OCI-LY3 (cell line): ENCODE results near the gene TAF1D.

Source experiments
- EZH2phosphoT487 ChIP-seq: fragments of 200-600 bp; shearing (Covaris generic); IDR thresholded peaks from 2 replicates; pipeline ENCODE4 v1.6.1; 2018; ENCODE audit warnings: antibody characterized with exemption, mixed run types, low read depth
- TF ChIP-seq, protein P1 (sequence below): fragments of 200-600, 300-600 bp; sonication (generic); IDR thresholded peaks from 2 replicates; pipeline ENCODE4 v1.5.1; 2014; ENCODE audit warnings: antibody characterized with exemption, low read length, low read depth

DNA sequence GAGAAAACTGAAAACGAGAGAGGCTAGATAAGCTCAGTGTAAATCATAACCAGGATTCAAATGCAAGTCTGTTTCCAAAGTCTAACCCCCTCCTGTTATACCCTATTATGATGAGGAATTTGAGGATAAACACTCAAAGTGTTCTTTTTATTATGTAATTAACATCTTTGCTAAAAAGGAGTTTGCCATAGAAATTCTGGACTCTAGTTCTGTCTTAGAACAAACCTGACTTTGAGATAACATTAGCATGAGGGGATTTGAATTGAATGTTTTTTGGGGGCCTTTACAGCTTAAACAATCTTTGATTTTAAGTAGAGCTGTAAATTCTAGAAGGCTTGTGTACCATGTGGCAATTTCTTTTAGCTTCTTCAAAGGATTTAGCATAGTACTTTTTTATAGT, 9.7 kb upstream of the TAF1D start:
- TF ChIP-seq, protein P1, sequence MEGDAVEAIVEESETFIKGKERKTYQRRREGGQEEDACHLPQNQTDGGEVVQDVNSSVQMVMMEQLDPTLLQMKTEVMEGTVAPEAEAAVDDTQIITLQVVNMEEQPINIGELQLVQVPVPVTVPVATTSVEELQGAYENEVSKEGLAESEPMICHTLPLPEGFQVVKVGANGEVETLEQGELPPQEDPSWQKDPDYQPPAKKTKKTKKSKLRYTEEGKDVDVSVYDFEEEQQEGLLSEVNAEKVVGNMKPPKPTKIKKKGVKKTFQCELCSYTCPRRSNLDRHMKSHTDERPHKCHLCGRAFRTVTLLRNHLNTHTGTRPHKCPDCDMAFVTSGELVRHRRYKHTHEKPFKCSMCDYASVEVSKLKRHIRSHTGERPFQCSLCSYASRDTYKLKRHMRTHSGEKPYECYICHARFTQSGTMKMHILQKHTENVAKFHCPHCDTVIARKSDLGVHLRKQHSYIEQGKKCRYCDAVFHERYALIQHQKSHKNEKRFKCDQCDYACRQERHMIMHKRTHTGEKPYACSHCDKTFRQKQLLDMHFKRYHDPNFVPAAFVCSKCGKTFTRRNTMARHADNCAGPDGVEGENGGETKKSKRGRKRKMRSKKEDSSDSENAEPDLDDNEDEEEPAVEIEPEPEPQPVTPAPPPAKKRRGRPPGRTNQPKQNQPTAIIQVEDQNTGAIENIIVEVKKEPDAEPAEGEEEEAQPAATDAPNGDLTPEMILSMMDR, result no peak
- no peak for TF ChIP-seq EZH2phosphoT487
